HepG2 (cell line): ENCODE data around the gene TXN2.

ENCODE experiments used
- EZH2 ChIP-seq: conservative IDR thresholded peaks from 2 replicates; pipeline ENCODE4 v1.6.1; 2012; ENCODE audit warnings: mild to moderate bottlenecking, low read depth, low read length, moderate library complexity
- KAT2B ChIP-seq: fragments of 150-350 bp; IDR thresholded peaks from 2 replicates; pipeline ENCODE4 v1.6.1; 2014; ENCODE audit warnings: low read depth, low read length, borderline replicate concordance
- MAZ ChIP-seq, 2 experiments: sonication (generic) in 1 of 2; formaldehyde crosslinking in 1 of 2; IDR thresholded peaks; 2 replicates each; pipeline versions ENCODE4 v1.5.0 to v1.6.1; 2012 to 2020; ENCODE audit warnings: low read depth in 2 of 2, mild to moderate bottlenecking in 2 of 2, borderline replicate concordance in 1 of 2, improper control_type of control experiment in 1 of 2, low read length in 1 of 2, missing genetic modification reagents in 1 of 2, moderate library complexity in 1 of 2
- SRF ChIP-seq: IDR thresholded peaks from 2 replicates; pipeline ENCODE4 v1.6.1; 2011; ENCODE audit warnings: mild to moderate bottlenecking, low read depth, low read length, moderate library complexity
- TAF1 ChIP-seq: sonication (generic); formaldehyde crosslinking; IDR thresholded peaks from 2 replicates; pipeline ENCODE4 v1.4.0; 2020; ENCODE audit warnings: missing genetic modification reagents
- ZNF850 ChIP-seq: sonication (generic); formaldehyde crosslinking; conservative IDR thresholded peaks from 2 replicates; pipeline ENCODE4 v1.9.0; 2021; ENCODE audit warnings: mild to moderate bottlenecking, missing genetic modification reagents
- TF ChIP-seq, protein P1 (sequence below): sonication (generic); formaldehyde crosslinking; IDR thresholded peaks from 2 replicates; pipeline ENCODE4 v1.5.0; 2020; ENCODE audit warnings: mild to moderate bottlenecking, missing genetic modification reagents, moderate library complexity

- TF ChIP-seq, protein P1, sequence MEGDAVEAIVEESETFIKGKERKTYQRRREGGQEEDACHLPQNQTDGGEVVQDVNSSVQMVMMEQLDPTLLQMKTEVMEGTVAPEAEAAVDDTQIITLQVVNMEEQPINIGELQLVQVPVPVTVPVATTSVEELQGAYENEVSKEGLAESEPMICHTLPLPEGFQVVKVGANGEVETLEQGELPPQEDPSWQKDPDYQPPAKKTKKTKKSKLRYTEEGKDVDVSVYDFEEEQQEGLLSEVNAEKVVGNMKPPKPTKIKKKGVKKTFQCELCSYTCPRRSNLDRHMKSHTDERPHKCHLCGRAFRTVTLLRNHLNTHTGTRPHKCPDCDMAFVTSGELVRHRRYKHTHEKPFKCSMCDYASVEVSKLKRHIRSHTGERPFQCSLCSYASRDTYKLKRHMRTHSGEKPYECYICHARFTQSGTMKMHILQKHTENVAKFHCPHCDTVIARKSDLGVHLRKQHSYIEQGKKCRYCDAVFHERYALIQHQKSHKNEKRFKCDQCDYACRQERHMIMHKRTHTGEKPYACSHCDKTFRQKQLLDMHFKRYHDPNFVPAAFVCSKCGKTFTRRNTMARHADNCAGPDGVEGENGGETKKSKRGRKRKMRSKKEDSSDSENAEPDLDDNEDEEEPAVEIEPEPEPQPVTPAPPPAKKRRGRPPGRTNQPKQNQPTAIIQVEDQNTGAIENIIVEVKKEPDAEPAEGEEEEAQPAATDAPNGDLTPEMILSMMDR (CRISPR knock-in tag): no peak
- TF ChIP-seq KAT2B: no peak
- no peak for TF ChIP-seq MAZ (IDR thresholded peaks at IDR 0.05; ENCODE audit: borderline replicate concordance, low read depth, low read length)
- TF ChIP-seq MAZ (CRISPR knock-in tag; IDR thresholded peaks at IDR 0.05; ENCODE audit: low read depth): no peak
- no peak for TF ChIP-seq SRF
- TF ChIP-seq EZH2: no peak
- TF ChIP-seq ZNF850 (CRISPR knock-in tag): no peak
- TF ChIP-seq TAF1 (CRISPR knock-in tag): no peak
These were observed 10.7 kb upstream of the TXN2 start for GRCh38 chr22:36492109-36492508.
